Transverse colon (tissue), 4 donors: Measurements from ENCODE around the gene CENPL. TPM values are rescaled to one million over a fixed set of nuclear protein-coding genes. Genes with fewer than 3 reads are reported as not detected.
"Not testable (repeated sequence)": the region's sequence is repeated elsewhere in the genome, so short reads cannot be mapped to it uniquely, and the experiment has no call there.

ENCODE experiments used
- DNase-seq: peaks from one replicate; pipeline ENCODE4 v3.0.0-alpha.2; 2019
- H3K27ac ChIP-seq, 4 donors: fragments of 200-600 bp; sonication (generic); 2 replicates each; pipeline ENCODE4 v1.5.1; 2016 to 2018; ENCODE audit warnings: inconsistent platforms in 4 of 4
- H3K27me3 ChIP-seq: fragments of 200-600 bp; sonication (generic); 2 replicates; pipeline ENCODE4 v1.5.1; 2017; ENCODE audit warnings: inconsistent platforms
- H3K36me3 ChIP-seq, 4 donors: fragments of 200-600 bp; sonication (generic); 2 replicates each; pipeline ENCODE4 v1.5.1; 2017 to 2019; ENCODE audit warnings: inconsistent platforms in 4 of 4
- H3K4me1 ChIP-seq, 4 donors: fragments of 200-600 bp; sonication (generic); 2 replicates each; pipeline ENCODE4 v1.5.1; 2017 to 2020; ENCODE audit warnings: inconsistent platforms in 4 of 4
- H3K4me3 ChIP-seq, 4 donors: fragments of 200-600 bp; sonication (generic); 1 replicate in 1 of 4; 2 replicates in 3 of 4; pipeline versions ENCODE4 v1.5.1 to v1.6.1; 2017 to 2019; ENCODE audit warnings: inconsistent platforms in 4 of 4
- H3K9me3 ChIP-seq, 2 donors: fragments of 200-600 bp; sonication (generic); 2 replicates each; pipeline ENCODE4 v1.5.1; 2017 to 2019; ENCODE audit warnings: inconsistent platforms in 2 of 2
- CTCF ChIP-seq, 5 experiments: fragments of 200-600 bp in 3 of 5; fragments of 450-650 bp in 2 of 5; sonication (generic) in 3 of 5; IDR thresholded peaks; 1 replicate in 2 of 5; 2 replicates in 3 of 5; pipeline ENCODE4 v1.5.1; 2016 to 2017; ENCODE audit warnings: antibody characterized with exemption in 5 of 5, inconsistent platforms in 3 of 5, mild to moderate bottlenecking in 2 of 5, moderate library complexity in 1 of 5
- EP300 ChIP-seq: sonication (generic); formaldehyde crosslinking; IDR thresholded peaks from one replicate; pipeline ENCODE4 v1.6.1; 2017; ENCODE audit warnings: antibody characterized with exemption, low read depth
- POLR2A ChIP-seq: fragments of 450-650 bp; IDR thresholded peaks from one replicate; pipeline ENCODE4 v1.6.1; 2016; ENCODE audit warnings: antibody characterized with exemption, mild to moderate bottlenecking, moderate library complexity
- POLR2AphosphoS5 ChIP-seq, 3 donors: sonication (generic); formaldehyde crosslinking; IDR thresholded peaks; one replicate each; pipeline ENCODE4 v1.6.1; 2016; ENCODE audit warnings: antibody characterized with exemption in 3 of 3
- WGBS, 2 donors: methylation state at CpG; one replicate each; pipeline ENCODE4 v1.1.5; 2018; ENCODE audit warnings: low coverage in 1 of 2; 5-methylcytosine and 5-hydroxymethylcytosine counted together
- in situ Hi-C, 4 donors: fragments of 200-750 bp; cut with MboI; loops; one replicate each; pipeline versions ENCODE4 v1.15.0 to v1.15.1; 2017; ENCODE audit warnings: low sequenced_read_pairs in 3 of 4, low pct_ligation_motif_present in 1 of 4, low pct_unique_long_range_greater_than_20kb in 1 of 4
- intact Hi-C: fragments of 100-400 bp; cut with DNase I; formaldehyde crosslinking; loops from one replicate; pipeline ENCODE4 v1.15.1; 2023; ENCODE audit warnings: low total_unique reads
- total RNA-seq, 4 donors: library from RNA; depleted of rRNA; stranded (reverse); fragments of >200 nt; gene quantifications; one replicate each; pipeline ENCODE4 v1.1.0, GENCODE V29; 2016

Gene CENPL
- total RNA-seq, 4 donors from 2014 or later, result 4.3 to 6.7 (median 4.9) TPM; not detected in 1

DNA sequence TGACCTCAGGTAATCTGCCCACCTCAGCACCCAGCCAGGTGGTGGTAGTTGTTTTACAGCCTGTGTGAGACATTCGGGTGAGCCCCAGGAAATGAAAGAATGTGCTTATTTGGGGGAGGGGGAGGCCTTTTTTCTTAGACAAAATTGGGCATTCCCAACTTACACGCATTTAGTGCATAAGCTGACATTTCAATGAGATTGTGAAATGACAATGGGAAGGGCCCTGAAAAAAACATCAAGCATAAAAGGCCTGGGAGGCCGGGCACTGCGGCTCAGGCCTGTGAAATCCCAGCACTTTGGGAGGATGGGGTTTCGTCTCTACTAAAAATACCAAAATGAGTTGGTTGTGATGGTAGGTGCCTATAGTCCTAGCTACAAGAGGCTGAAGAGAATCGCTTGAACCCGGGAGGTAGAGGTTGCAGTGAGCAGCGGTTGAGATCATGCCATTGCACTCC is 38.1 kb upstream of the CENPL start:
- no peak for DNase-seq
- intact Hi-C loops (no loop called here), in situ Hi-C loops (no loop called here)
- Histone ChIP-seq H3K4me1 (peaks cover 10 to 28% (median 21%) of the 10 kb centered on the region in 4 donors), H3K9me3 (no peaks in the 10 kb centered on the region), H3K36me3 (peaks cover 0 to 43% (median 20%) of the 10 kb centered on the region in 4 donors), H3K4me3 (no peak overlapping the region), H3K27ac (no peak overlapping the region), H3K27me3 (no peaks in the 10 kb centered on the region)
- TF ChIP-seq POLR2AphosphoS5 (IDR thresholded peaks at IDR 0.05) (no peak), CTCF (IDR thresholded peaks at IDR 0.05) (no peak), POLR2A (no peak), EP300 (no peak)
- WGBS, 2 donors, result 66 to 73% methylated on average over 3 to 8 of the region's 8 CpGs

GRCh38 chr1:173862146-173862768 is 37.6 kb upstream of the CENPL start:
- H3K4me3 ChIP-seq, DNase-seq, H3K27ac ChIP-seq, in situ Hi-C loops, intact Hi-C loops, H3K27me3 ChIP-seq, H3K9me3 ChIP-seq: not testable (repeated sequence)
- peaks cover 0 to 48% (median 22%) of the 10 kb centered on the region in 4 donors for H3K36me3 ChIP-seq
- peaks cover 10 to 27% (median 20%) of the 10 kb centered on the region in 4 donors for H3K4me1 ChIP-seq
- 75 to 81% methylated on average over 4 to 13 of the region's 13 CpGs for WGBS, 2 donors

- no peak for TF ChIP-seq EP300
- TF ChIP-seq CTCF (IDR thresholded peaks at IDR 0.05), result no peak
- TF ChIP-seq POLR2A, result no peak
- no peak for TF ChIP-seq POLR2AphosphoS5 (IDR thresholded peaks at IDR 0.05)
- Histone ChIP-seq H3K4me3 (no peak overlapping the region), H3K36me3 (peaks cover 0 to 54% (median 22%) of the 10 kb centered on the region in 4 donors), H3K9me3 (no peaks in the 10 kb centered on the region), H3K27me3 (no peaks in the 10 kb centered on the region), H3K4me1 (peaks cover 7 to 22% (median 16%) of the 10 kb centered on the region in 4 donors), H3K27ac (no peak overlapping the region)
- no peak for DNase-seq
- intact Hi-C loops, result no loop called here
- 91 to 93% methylated on average over 6 to 7 of the region's 7 CpGs for WGBS, 2 donors
- in situ Hi-C loops, result no loop called here
Measured at GRCh38 chr1:173861731-173862145, 37.1 kb upstream of the CENPL start.

DNA sequence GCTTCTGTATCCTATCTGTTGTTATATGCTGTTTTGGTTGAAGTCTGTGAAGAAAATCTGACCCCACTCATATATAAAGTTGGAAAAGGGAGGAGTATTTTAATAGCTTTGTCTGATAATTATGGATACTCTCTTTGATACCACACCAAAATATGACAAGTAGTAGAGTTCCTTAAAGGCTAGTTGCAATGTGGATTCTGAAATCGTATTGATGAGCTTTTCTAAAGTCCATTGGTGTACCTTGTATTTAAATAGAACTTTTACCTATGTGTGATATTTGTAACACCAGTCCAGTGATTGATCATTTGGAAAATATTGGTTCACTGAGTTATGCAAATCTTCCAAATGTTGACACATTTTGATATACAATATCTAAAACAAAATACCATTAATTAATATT is 35.4 kb upstream of the CENPL start:
- Histone ChIP-seq H3K4me1 (peaks cover 0 to 5% (median under 1%) of the 10 kb centered on the region in 4 donors), H3K27me3 (no peaks in the 10 kb centered on the region), H3K27ac (no peak overlapping the region), H3K9me3 (no peaks in the 10 kb centered on the region), H3K36me3 (peaks cover 0 to 54% (median 21%) of the 10 kb centered on the region in 4 donors), H3K4me3 (no peak overlapping the region)
- TF ChIP-seq CTCF (IDR thresholded peaks at IDR 0.05) (no peak), POLR2AphosphoS5 (IDR thresholded peaks at IDR 0.05) (no peak), POLR2A (no peak), EP300 (no peak)
- in situ Hi-C loops (no loop called here), intact Hi-C loops (no loop called here)
- DNase-seq, result no peak
- 84 to 91% methylated on average over 1 of the region's 1 CpG for WGBS, 2 donors

DNA sequence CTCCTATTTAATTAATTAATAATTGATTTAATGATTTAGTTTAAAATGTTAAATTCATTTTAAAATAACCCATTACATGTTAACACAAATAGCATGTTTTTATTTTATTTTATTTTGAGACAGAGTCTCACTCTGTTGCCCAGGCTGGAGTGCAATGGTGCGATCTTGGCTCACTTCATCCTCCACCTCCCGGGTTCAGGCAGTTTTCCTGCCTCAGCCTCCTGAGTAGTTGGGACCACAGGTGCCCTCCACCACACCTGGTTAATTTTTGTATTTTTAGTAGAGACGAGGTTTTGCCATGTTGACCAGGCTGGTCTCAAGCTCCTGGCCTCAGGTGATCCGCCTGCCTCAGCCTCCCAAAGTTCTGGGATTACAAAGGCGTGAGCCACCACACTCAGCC is 34.9 kb upstream of the CENPL start:
- H3K4me3 ChIP-seq, DNase-seq, H3K27me3 ChIP-seq, H3K27ac ChIP-seq, in situ Hi-C loops, H3K9me3 ChIP-seq, H3K4me1 ChIP-seq, intact Hi-C loops: not testable (repeated sequence)
- H3K36me3 ChIP-seq, result peaks cover 0 to 55% (median 19%) of the 10 kb centered on the region in 4 donors
- 94 to 95% methylated on average over 5 of the region's 5 CpGs for WGBS, 2 donors
